ENCODE measurements around the gene LYL1. TPM values are rescaled to one million over a fixed set of nuclear protein-coding genes. Genes with fewer than 3 reads are reported as not detected.

Gene LYL1
- total and polyA plus RNA-seq, 2 of the 13 experiments (the other 11 are each of a cell fraction or from before 2014, with no cell fraction given) = 0.75 to 0.92 TPM

DNA sequence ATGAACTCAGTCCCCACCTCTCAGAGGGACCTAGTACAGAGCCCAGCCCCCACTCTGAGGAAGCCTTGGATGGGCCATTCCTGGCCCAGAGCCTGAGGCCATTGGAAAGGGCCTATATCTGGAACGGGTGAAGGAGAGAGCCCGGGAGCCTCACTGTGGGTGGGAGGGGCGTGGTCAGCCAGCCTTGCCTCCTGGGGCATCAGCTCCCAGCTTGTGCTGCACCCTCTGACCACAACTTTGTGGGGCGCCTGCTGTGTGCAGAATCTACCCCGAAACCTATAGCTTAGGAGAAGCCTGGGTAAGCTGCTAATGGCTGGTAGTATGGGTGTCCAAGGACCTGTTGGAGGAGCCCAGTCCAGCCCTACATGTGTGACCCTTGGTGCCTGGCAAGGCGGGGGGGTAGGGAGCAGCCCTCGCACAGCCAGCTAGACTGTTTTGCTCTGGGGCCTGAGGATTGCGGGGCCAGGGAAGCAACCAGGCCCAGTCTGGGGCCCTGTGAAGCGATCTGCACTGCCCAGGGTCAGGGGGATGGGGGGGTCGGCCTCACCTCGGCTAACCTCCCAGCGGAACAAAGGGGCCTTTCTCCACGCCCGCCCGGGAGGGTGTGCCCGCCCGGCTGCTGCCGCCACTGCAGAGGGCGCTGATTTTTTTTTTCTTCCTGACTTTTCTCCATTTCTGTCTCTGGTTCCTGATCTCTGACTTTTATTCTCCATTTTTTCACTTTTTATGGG lies 42.3 kb downstream of the LYL1 start (continued):
- TF ChIP-seq CREM (IDR thresholded peaks at IDR 0.05) (peak; percentile 31; the same call in 1 of the 2 replicates), CREM (CRISPR knock-in tag; IDR thresholded peaks at IDR 0.05) (no peak), GATAD2A (CRISPR knock-in tag; IDR thresholded peaks at IDR 0.05) (peak; percentile 78), ZMYM4 (CRISPR knock-in tag; IDR thresholded peaks at IDR 0.05) (peak; percentile 64; the same call in 1 of the 2 replicates), TCF12 (IDR thresholded peaks at IDR 0.05) (no peak), TCF12 (CRISPR knock-in tag; IDR thresholded peaks at IDR 0.05) (0 out of 2 replicates have a peak, but pooled peaks have one; percentile 39), MTF2 (CRISPR knock-in tag; IDR thresholded peaks at IDR 0.05; ENCODE audit: borderline replicate concordance) (no peak), YEATS2 (CRISPR knock-in tag; IDR thresholded peaks at IDR 0.05; ENCODE audit: borderline replicate concordance) (no peak), HOXA3 (CRISPR knock-in tag; IDR thresholded peaks at IDR 0.05) (peak; percentile 79), JUN (CRISPR knock-in tag; IDR thresholded peaks at IDR 0.05) (0 out of 2 replicates have a peak, but pooled peaks have one; percentile 23), KLF6 (CRISPR knock-in tag; IDR thresholded peaks at IDR 0.05) (no peak), SRSF4 (IDR thresholded peaks at IDR 0.05; ENCODE audit: low read depth, low read length, poor library complexity, severe bottlenecking) (no peak), POLR2G (IDR thresholded peaks at IDR 0.05; ENCODE audit: low read depth, low read length) (peak; percentile 72), NCOA1 (CRISPR knock-in tag; IDR thresholded peaks at IDR 0.05) (0 out of 2 replicates have a peak, but pooled peaks have one; percentile 61), NCOA2 (CRISPR knock-in tag; IDR thresholded peaks at IDR 0.05) (peak; percentile 92), ZNF274 (CRISPR knock-in tag; IDR thresholded peaks at IDR 0.05) (no peak), ZNF749 (CRISPR knock-in tag; IDR thresholded peaks at IDR 0.05; ENCODE audit: borderline replicate concordance) (0 out of 2 replicates have a peak, but pooled peaks have one; percentile 29), NR2C2 (CRISPR knock-in tag; IDR thresholded peaks at IDR 0.05; ENCODE audit: borderline replicate concordance) (peak; percentile 67), ATF1 (CRISPR knock-in tag; IDR thresholded peaks at IDR 0.05) (no peak), PHF20 (CRISPR knock-in tag; IDR thresholded peaks at IDR 0.05) (no peak), DPF2 (CRISPR knock-in tag; IDR thresholded peaks at IDR 0.05; ENCODE audit: borderline replicate concordance, low read depth) (no peak), ZNF776 (CRISPR knock-in tag; IDR thresholded peaks at IDR 0.05) (peak; percentile 34; the same call in 1 of the 2 replicates), CBX1 (IDR thresholded peaks at IDR 0.05; ENCODE audit: low read depth) (peak; percentile 40), ZNF350 (CRISPR knock-in tag; IDR thresholded peaks at IDR 0.05; ENCODE audit: borderline replicate concordance, low read depth) (peak; percentile 49; the same call in 1 of the 2 replicates), ZNF883 (CRISPR knock-in tag; IDR thresholded peaks at IDR 0.05; ENCODE audit: not compliant biosample characterization) (no peak), ZSCAN22 (CRISPR knock-in tag; IDR thresholded peaks at IDR 0.05) (no peak), ZNF75D (CRISPR knock-in tag; IDR thresholded peaks at IDR 0.05; ENCODE audit: borderline replicate concordance) (no peak), ZNF335 (CRISPR knock-in tag; IDR thresholded peaks at IDR 0.05) (no peak)
- TF ChIP-seq, protein P1, sequence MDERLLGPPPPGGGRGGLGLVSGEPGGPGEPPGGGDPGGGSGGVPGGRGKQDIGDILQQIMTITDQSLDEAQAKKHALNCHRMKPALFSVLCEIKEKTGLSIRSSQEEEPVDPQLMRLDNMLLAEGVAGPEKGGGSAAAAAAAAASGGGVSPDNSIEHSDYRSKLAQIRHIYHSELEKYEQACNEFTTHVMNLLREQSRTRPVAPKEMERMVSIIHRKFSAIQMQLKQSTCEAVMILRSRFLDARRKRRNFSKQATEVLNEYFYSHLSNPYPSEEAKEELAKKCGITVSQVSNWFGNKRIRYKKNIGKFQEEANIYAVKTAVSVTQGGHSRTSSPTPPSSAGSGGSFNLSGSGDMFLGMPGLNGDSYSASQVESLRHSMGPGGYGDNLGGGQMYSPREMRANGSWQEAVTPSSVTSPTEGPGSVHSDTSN (CRISPR knock-in tag; IDR thresholded peaks at IDR 0.05) = no peak
- TF ChIP-seq, protein P2, sequence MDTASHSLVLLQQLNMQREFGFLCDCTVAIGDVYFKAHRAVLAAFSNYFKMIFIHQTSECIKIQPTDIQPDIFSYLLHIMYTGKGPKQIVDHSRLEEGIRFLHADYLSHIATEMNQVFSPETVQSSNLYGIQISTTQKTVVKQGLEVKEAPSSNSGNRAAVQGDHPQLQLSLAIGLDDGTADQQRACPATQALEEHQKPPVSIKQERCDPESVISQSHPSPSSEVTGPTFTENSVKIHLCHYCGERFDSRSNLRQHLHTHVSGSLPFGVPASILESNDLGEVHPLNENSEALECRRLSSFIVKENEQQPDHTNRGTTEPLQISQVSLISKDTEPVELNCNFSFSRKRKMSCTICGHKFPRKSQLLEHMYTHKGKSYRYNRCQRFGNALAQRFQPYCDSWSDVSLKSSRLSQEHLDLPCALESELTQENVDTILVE (CRISPR knock-in tag; IDR thresholded peaks at IDR 0.05) = no peak
